SIG-M5 (cell line): ENCODE measurements around the gene BAG1.

Experiments used
- DNase-seq: peaks from one replicate; lab custom pipeline; 2025; lab: John Stamatoyannopoulos, UW

BAG1 gene

GRCh38 chr9:33273266-33273971 lies 8.9 kb upstream of the BAG1 start:
- no peak for DNase-seq

GRCh38 chr9:33272061-33272460 lies 7.6 kb upstream of the BAG1 start:
- no peak for DNase-seq

- no peak for DNase-seq
Observed at GRCh38 chr9:33270146-33270545, 5.6 kb upstream of the BAG1 start.

- no peak for DNase-seq
Observed at GRCh38 chr9:33267151-33267767, 2.8 kb upstream of the BAG1 start.

- no peak for DNase-seq
Observed at GRCh38 chr9:33265211-33265865, 830 bp upstream of the BAG1 start.

GRCh38 chr9:33264003-33264472 lies 470 bp downstream of the BAG1 start:
- no peak for DNase-seq

- DNase-seq: no peak
Observed at GRCh38 chr9:33263131-33264002, 1.1 kb downstream of the BAG1 start.

GRCh38 chr9:33260372-33260771 lies 4.1 kb downstream of the BAG1 start:
- DNase-seq: no peak

GRCh38 chr9:33257276-33257675 lies 7.2 kb downstream of the BAG1 start:
- DNase-seq: no peak

- no peak for DNase-seq
Observed at GRCh38 chr9:33256236-33256635, 8.3 kb downstream of the BAG1 start.

- no peak for DNase-seq
Observed at GRCh38 chr9:33255471-33255870, 9.0 kb downstream of the BAG1 start.

- DNase-seq: no peak
Observed at GRCh38 chr9:33255014-33255413, 9.5 kb downstream of the BAG1 start.

- no peak for DNase-seq
Observed at GRCh38 chr9:33254211-33254610, 10.3 kb downstream of the BAG1 start.

- DNase-seq: no peak
Observed at GRCh38 chr9:33250458-33250995, 14.0 kb downstream of the BAG1 start.

- no peak for DNase-seq
Observed at GRCh38 chr9:33249983-33250382, 14.5 kb downstream of the BAG1 start.

- DNase-seq: no peak
Observed at GRCh38 chr9:33249087-33249658, 15.3 kb downstream of the BAG1 start.

- no peak for DNase-seq
Observed at GRCh38 chr9:33248606-33249005, 15.9 kb downstream of the BAG1 start.

- no peak for DNase-seq
Observed at GRCh38 chr9:33246269-33246860, 18.1 kb downstream of the BAG1 start.

- no peak for DNase-seq
Observed at GRCh38 chr9:33245341-33245740, 19.2 kb downstream of the BAG1 start.

- DNase-seq: no peak
Observed at GRCh38 chr9:33244137-33244784, 20.2 kb downstream of the BAG1 start.
